ENCODE results near the gene RRP15. TPM values are rescaled to one million over a fixed set of nuclear protein-coding genes. Genes with fewer than 3 reads are reported as not detected.
"Not testable (repeated sequence)": the region's sequence is repeated elsewhere in the genome, so short reads cannot be mapped to it uniquely, and the experiment has no call there.

The RRP15 gene
- total RNA-seq, 1 donor from 2014 or later, result 7.8 TPM

DNA sequence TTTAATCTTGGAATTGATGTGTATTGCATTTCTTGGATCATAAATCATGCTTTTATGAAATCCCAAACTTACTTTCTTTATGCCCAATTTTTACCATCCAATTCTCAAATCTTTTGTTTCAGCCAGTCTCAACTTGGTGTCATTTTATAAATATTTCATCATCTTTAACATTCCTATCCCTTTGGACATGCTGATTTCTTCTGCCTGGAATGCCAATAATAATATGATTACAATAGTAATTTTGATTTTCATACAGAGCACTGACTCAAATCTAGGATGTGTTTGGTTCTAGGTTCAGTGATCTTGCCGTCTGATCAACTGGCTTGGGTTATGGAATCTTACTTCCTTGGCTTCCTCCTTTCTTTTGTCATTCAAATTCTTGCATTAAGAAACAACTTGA lies 12.8 kb downstream of the RRP15 start:
- DNase-seq, result no peak

DNA sequence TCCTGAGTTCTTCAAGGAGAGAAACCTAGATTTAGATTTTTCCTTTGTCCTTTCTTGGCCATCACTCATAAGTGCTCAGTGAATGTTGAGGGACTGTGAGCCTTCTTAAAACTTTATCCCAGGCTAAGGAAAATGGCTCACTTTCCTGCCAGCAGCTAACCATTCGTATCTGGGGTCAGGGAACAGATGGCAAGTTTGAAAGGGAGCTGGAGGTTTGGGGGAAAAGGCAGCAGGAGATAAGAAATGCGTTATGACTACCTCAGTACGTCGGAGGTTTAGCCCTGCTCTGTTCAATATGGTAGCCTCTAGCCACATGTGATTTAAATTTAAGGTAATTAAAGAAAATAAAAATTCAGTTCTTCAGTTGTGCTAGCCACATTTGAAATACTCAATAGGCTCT lies 13.3 kb downstream of the RRP15 start:
- DNase-seq, result no peak

DNA sequence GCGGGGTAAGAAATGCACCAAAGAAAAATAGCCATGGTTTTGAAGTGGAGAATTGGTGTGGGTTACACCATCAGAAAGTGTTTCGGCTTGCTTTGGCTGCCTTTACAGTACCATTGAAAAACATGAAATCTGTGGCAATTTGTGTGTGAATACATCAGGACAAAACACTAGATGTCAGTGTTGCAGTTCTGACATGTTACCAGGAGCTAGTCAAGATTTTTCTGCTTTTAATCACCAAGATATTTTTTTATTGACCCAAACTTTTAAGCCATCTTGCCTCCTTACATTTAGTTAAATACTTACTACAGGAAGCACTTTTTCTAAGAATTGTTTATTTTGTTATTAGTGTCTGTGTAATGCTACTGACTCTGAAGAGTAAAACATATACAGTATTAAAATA lies 14.3 kb downstream of the RRP15 start:
- DNase-seq, result peak; percentile 73

DNA sequence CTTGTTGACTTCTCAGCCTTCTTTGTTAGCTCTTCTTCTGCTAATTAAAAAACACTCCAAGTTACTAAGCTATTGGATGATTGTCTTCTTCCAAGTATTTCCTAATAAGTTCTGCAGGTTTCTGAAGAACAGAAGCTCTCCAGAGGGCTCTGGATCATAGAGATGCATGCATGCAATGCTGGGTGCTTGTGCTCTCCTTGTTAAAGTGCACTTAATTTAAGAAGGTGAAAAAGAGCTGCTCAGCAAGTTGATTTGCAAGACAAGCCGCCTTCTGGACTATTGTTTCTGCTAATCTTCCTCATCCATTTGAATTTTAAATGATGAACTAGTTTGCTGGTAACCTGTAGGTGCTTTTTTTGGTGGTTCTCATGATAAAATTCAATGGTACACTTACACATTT lies 16.1 kb downstream of the RRP15 start:
- DNase-seq, result no peak

DNA sequence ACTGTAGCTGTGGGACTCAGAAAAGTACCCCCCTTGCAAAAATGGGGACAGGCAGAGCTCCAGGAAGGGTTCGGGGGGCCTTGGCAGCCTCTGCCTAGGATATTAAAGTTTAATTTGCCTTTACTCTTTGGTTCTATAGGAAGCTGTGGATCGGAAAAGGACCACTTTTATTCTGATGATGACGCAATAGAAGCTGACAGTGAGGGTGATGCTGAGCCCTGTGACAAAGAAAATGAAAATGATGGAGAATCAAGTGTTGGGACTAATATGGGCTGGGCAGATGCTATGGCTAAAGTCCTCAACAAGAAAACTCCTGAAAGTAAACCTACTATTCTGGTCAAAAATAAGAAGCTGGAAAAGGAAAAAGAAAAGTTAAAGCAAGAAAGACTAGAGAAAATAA lies 17.1 kb downstream of the RRP15 start:
- DNase-seq, result no peak

DNA sequence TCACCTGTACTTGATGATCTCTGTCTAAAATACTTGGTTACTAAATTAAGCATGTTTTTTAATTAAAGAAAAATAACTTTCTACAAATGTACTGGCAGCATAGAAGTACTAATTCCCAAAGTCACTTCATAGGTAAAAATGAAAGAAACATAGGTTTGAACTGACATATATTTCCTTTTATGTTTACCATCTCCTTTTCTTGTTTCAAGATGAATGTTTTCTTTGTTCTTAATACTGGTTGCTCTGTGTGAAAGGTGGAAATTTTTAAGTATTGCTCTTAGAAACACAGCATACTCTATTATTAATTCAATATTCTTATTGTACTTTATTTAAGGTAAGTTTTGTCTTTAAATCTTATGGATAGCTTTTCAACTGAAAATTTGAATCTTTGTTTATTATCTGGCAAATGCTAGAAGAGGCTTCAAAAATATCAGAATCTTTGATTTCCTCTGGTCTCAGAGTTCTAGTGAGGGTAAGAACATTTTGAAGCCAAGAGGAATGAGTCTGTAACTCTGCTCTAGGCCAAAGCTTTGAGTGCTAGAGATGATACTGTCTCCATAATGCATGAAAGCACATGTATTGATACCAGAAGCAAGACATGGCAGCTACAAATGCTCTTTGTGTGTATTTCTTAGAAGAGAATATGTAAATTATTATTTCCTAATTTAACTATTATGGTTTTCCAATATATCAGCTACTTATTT lies 18.2 kb downstream of the RRP15 start:
- no peak for DNase-seq

DNA sequence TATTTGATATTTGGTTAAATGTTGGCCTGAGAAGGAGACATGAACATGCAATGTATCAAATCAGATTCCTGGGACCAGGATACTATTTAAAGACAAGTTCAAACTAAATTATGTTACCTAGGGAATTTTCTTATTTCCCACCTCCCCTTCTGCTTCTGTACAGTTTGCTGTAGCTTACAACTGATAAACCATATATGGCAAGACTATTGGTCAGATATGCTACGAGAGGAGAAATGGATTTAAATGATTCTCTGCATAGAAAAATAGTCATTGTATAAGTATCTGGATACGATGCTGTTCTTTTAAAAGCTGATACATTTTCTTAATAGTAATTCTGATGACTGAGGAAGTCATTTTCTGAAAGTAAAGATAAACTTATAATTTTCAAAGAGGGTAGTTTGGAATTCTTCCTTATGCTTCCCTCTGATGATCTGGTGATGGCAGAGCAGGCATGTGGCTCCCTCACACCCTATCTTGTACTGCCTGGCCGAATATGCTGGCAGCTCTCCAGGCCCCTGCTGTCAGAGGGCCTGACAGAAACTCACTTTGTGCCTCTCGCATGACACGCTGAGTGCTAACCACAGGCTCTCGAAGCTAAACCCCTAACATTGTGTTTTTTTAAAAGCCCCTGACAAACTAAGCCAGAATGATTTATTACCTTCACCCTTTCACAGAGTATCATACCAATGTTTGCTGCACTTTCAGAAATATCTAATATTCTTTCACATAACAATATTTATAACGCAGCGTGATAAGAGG lies 19.4 kb downstream of the RRP15 start:
- no peak for DNase-seq

DNA sequence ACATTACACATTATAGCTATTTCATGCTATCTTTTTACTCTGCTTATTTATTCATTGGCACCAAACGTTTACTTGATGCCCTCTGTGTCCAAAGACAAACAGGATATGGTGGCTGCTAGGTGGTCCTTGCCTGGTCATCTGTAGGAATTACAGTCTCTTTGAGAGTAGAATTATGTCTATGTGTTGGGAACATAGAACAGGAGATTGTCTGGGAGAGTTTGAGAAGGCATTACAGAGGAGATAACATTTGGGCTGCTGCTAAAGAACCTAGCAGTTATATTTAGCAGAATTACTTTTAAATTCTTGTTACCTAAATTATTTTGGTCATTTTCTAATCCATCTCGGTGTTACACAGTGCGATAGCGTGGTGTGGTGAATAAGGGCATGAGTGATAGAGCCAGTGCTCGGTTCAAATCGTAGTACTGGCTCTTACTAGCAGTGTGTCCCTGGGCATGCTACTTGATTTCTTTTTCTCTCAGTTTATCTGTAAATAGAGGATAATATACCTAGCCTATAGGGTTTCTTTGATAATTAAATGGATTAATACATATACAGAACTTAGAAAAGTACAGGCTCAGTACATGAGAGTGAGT lies 20.5 kb downstream of the RRP15 start:
- DNase-seq, result no peak

DNA sequence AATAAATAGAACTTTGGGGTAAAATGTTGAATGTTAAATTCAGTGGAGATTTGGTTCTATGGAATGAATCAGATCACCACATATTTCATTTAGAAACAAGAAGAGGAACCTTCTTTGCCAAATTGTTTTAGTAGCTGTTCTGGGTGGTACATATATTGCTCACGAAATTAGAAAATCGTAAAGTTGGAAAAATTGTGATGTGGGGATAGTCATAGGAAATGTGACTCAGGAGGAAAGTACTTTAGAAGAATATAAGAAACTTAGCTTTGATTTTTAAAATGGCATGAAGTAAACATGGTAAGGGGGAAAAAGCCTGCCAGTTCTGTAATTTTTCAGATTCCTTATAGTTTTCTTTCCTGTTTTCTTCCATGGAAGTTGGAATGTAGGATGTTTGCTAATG lies 27.4 kb downstream of the RRP15 start:
- DNase-seq, result peak; percentile 57

DNA sequence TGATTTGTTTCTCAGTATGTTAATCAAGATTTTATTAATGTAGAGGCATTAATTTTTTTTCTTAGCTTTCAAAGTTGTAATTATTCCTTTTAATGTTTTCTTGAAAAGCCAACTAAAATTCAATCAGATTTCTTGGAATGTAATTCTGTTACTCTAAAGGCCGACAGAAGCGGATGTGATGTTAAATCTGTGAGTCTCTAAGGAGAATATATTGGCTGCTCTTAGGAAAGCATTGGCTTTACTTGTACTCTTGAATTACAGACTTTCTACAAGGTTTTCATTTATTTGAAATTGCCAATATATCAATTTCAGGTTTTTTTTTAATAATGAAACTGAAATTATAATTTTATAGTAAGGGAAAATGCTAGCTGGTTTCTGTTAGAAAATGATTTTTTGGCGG lies 29.2 kb downstream of the RRP15 start:
- no peak for DNase-seq

DNA sequence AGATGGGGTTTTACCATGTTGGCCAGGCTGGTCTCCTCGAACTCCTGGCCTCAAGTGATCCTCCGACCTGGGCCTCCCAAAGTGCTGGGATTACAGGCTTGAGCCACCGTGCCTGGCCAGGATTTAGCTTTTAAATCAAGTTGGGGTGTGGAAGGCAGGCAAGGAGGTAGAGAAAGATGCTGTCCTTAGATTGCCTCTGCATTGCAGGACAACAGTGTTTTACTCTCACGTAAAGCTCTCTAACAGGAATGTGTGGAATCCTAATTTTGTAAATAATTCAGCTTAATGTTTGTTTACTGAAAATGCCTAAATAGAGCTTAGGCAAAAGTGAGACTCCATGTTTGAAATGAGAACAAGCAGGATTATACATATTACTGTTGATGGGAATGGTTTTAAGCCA lies 30.5 kb downstream of the RRP15 start:
- no peak for DNase-seq

DNA sequence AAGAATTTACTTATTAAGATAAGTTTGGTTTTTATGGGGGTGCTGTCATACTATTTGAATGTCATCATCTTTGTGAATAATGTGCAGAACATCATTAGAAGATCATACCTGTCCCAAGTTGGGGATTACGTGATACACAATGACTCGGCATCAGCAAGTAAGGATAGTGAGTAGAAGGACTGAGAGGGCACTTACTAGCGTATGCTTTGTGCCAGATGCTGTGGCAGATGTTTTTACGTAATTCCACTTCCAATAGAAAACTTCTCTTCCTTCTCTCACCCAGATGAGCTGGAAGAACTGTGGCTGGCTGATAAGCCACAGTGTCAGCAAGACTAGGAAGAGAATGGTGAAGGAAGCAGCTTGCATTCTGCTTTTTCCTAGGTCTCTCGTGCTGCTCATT lies 32.0 kb downstream of the RRP15 start:
- DNase-seq, result peak; percentile 23

DNA sequence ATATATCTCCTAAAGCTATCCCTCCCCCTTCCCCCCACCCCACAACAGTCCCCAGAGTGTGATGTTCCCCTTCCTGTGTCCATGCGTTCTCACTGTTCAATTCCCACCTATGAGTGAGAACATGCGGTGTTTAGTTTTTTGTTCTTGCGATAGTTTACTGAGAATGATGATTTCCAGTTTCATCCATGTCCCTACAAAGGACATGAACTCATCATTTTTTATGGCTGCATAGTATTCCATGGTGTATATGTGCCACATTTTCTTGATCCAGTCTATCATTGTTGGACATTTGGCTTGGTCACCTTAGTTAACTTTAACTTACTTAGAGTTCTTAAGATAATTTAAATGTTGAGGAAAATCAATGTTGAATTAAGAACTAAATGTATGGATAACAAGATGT lies 35.1 kb downstream of the RRP15 start:
- DNase-seq, result not testable (repeated sequence)

DNA sequence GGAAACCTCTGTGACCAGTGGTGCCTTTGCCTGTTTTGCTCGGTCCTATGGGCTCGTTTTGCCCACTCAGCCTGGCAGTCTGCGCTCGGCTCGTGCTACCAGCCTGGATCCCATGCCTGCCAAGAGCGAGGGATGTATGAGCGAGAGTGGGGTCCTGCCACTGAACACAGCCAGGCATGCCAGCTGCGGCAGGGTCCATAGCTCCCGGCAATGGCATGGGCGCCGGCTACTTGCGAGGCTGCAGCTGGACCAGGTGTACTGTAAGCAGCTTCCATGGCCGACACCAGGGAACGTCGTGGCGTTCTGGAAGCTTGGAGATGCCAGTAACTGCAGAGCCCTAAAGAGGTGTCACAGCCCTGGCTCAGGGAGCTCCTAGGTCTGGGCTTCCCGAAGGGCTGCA lies 37.7 kb downstream of the RRP15 start:
- DNase-seq, result no peak

DNA sequence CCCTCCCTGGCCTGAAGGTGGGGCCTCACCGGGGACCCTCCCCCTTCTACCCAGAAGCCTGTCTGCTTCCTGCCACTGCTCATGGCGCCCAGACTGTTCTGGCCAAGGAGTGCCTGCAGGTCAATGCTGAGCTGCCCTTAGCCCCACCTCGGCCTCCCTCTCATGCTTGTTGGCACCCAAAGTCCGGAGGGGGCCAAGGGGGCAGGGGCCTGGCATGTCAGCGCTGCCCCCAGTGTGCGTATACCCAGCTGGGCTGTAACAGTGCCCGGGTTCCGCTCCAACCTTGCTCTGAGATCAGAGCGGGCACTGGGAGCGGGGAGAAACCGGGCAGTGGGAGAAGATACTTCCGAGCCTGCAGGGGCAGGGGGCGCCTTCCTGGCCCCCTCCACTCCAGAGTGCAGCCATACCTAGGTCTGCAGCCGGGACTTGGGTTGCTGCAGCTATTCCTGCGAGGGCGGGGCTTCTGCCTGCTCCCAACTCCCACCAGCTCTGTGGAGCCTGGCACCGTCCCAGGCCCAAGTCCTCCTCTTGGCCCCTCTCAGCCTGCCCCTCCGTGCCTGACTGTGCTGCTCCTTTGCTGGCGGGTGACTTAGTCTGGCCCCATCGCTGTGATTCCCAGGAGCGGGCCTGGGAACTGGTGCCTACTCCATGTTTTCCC lies 38.6 kb downstream of the RRP15 start:
- no peak for DNase-seq

DNA sequence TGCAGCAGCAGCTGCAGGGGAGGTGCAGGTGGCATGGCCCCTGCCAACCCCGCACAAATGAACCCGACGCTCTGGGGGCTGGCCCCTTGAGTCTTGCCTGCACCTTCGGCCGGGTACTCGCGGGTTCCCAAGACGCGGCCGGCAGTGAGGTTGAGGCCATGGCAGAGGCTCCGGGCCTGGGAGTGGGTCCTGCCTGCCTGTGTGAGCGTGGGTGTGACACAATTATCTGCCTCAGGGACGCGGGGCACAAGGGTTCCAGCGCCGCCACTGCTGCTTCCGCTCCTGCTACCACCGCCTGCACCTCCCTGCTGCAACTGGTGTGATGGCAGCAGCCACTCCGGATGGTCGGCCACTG lies 39.1 kb downstream of the RRP15 start:
- DNase-seq, result no peak

DNA sequence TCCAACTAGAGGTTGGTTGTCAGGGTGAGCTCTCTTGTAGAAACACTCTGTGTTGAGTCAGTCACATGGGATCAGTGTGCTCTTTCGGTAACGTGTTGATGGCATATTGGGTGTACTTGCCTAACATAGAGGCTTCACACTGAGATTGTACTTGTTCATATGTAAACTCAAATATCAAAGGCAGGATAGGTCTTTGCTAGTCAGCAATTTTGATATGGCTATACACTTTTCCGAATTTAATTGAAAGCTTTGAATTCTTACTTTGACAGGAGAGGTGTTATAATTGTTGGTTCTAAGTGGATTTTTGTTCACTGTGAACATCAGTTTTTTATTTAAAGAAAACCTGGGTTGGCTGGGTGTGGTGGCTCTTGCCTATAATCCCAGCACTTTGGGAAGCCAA lies 43.7 kb downstream of the RRP15 start:
- DNase-seq, result no peak

DNA sequence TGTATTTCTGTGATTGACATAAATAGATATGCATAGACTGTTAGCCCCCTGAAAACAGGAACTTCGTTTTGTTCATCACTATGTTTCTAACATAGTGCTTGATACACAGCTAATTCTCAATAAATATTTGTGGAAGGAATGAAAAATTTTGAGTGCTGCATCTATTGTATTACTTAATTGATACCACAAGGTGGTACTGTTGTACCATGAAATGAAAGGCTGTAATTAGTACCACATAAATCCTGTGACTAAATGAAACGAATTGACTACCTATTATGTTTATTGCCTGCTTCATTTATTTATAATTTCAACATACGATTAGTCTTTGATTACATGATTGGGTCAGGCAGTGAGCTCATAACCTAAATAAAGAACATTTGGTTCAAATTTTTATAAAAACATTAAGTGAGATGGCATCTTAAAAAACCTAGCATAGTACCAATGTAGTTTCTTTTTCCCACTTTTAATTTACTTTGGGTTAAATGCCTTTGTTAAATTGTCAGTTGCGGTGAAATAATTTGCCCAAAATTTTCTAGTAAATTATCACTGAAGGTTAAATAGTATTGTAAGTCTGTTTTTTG lies 45.0 kb downstream of the RRP15 start:
- DNase-seq, result peak; percentile 74

DNA sequence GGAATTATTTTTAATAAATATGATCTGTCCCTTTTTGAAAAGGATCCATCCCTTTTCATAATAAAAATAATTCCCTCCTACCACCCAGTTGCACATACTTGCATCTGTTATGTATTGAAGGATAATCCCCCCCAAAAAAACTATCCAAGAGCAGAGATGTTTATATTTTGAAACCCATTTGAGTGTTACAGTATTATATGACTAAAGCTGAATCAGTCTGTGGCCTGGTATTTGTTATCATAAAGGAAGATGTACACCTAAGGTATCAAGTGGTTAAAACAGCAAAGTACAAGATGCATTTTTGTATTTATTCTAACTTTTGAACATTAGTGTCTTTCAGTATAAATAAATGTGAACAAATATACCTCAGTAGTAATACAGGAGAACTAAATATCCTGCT lies 47.3 kb downstream of the RRP15 start:
- no peak for DNase-seq

DNA sequence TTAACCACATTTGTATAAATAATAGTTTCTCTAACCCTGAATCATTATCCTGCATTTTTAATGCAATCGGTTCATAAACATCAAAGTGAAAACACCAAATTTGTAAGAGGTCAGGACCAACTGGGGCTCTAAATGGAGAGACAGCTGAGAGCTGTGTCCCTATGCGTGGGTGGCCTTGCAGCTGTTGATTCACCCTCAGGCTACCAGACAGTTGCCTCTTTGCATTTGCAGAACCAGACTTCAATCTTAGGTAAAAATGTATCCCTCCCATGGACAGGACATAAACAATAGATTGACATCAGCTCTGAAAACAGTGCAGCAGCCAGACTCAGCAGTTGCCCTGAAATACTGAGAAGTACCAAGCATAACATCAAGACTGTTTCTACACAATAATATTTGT lies 51.2 kb downstream of the RRP15 start:
- no peak for DNase-seq

DNA sequence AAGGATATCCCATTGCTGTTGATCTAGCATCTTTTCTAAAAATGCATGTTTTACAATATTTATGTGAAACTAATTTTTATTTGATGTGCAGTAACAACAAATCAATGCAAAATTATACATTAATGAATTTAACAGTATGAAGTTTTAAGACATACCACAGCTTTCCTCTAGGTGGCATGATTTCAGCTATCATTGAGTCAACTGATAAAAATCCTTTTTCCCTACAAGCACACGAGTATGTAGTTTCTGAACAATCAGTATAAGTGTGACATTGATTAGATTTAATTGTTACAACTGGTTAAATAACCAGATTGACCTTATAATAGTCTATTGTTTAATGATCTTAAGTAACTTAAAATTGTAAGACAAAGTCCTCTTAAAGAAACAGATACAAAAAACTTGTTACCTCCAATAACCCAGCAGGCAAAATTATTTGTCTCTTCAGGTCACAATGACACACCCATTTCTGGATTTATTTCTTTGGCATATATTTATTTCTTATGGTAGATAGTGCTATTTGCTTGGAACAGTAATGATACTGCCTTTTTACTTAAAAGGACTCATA lies 54.3 kb downstream of the RRP15 start:
- peak; percentile 76 for DNase-seq

DNA sequence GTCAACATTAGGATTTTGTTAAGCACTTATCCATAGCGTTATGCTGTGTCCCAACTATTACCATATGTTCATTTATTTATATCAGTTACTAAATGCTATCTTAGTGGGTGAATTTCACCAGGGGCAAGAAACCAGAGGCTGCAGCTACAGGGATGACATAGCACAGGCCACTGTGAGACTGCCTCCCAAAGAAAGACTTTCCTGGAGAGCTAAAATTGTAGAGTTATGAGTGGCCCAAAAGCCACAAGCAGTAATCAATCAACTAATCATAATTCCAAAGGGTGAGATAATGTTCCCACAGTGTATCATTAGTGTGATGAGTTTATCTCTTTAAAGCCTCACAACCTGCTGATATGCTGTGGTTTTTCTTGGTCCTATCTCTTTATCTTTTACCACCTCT lies 56.2 kb downstream of the RRP15 start:
- DNase-seq, result no peak

DNA sequence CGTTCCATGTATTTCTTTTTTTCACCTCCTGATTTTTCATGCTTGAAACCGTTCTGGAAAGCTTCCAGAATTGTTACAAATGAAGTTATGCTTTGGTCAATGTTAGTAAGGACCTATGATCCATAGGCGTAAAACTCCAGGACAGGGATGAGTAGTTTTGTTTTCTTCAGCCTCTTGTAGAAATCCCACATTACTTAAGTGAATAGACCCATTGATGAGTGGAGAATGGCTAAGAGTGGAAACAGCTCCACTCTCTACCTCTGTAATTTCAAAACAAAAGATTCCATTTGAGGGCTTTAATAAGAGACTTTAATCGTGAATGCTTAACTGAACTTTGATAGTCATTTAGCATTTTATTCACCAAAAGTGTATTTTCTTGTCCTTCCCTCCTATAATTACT lies 57.0 kb downstream of the RRP15 start:
- DNase-seq, result no peak

Data from dermis blood vessel endothelial cell (primary cell).